Dendritic cell treated with granulocyte-macrophage colony-stimulating factor and Interleukin-4, amounts not matched to agents 40 ng/mL and 50 ng/mL, for 4 days (primary cell): ENCODE results near the gene NNAT.

Experiments
- H3K27ac Mint-ChIP-seq: one replicate; pipeline ENCODE4 v1.8.0; 2022; ENCODE audit warnings: mild to moderate bottlenecking, mixed read lengths
- H3K27me3 Mint-ChIP-seq: one replicate; pipeline ENCODE4 v1.8.0; 2022; ENCODE audit warnings: mild to moderate bottlenecking, mixed read lengths
- H3K36me3 Mint-ChIP-seq: one replicate; pipeline ENCODE4 v1.8.0; 2022; ENCODE audit warnings: low read depth, mixed read lengths
- H3K4me1 Mint-ChIP-seq: one replicate; pipeline ENCODE4 v1.8.0; 2022; ENCODE audit warnings: low read depth, mixed read lengths
- H3K4me3 Mint-ChIP-seq: one replicate; pipeline ENCODE4 v1.8.0; 2022; ENCODE audit warnings: mild to moderate bottlenecking, moderate library complexity, mixed read lengths
- H3K9me3 Mint-ChIP-seq: one replicate; pipeline ENCODE4 v1.8.0; 2022; ENCODE audit warnings: mixed read lengths
- intact Hi-C: fragments of 100-400 bp; cut with micrococcal nuclease; formaldehyde crosslinking; loops from one replicate; pipeline ENCODE4 v1.15.0; 2022

NNAT gene

DNA sequence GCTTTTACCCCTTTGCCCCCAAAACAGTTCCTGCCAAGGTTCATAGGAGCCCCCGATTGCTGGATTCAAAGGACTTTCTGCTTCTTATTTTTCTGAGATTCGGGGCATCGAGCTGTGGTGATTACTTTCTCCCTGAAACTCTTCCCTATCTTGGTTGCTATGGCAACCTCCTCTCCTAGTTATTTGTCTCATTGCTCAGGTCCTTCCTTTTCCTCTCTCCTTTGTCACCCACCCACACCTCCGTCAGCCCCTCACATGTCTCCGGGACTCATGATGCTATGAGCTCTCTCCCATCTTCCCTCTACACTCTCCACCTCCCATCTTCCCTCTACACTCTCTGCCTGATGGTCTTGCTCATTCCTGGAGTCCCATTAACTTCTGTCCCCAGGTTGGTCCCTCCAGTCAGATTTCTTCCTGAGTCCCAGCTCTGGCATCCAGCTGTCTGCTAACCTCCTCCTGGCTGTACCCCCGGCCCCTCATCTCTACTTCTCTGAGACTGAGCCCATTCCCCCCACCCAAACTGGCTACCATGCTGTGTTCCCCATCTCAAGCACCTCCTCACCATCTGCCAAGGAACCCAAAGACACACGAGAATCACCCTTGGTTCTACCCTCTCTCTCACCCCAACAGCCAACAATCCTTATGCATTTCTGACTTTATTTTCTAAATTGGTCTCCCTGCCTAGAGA lies 30.2 kb upstream of the NNAT start:
- intact Hi-C loops = no loop called here
- no peak overlapping the region for H3K4me3 Mint-ChIP-seq
- peaks cover 11% of the 10 kb centered on the region for H3K27me3 Mint-ChIP-seq
- H3K4me1 Mint-ChIP-seq = no peaks in the 10 kb centered on the region
- no peaks in the 10 kb centered on the region for H3K9me3 Mint-ChIP-seq
- H3K36me3 Mint-ChIP-seq = peaks cover 33% of the 10 kb centered on the region
- no peak overlapping the region for H3K27ac Mint-ChIP-seq

DNA sequence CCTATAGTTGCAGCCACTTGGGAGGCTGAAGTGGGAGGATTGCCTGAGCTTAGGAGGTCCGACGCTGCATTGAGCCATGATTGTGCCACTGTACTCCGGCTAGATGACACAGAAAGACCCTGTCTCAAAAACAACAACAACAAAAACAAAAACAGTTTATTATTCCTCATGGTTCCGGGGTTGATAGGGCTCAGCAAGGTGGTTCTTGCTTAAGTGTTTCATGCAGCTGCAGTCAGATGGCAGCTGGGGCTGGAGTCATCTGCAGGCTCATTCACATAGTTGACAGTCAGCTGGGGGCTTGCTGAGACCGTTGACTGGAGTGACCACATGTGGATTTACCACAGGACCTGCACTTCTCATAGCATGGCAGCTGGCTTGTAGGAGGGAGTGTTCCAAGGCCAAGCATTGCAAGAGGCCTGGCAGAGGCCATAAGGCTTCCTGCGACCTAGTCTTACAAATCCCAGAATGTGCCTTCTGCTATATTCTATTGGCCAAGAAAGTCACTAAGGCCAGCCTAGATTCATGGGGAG lies 28.9 kb upstream of the NNAT start:
- Mint-ChIP-seq H3K9me3 (no peaks in the 10 kb centered on the region), H3K36me3 (peaks cover 36% of the 10 kb centered on the region)

DNA sequence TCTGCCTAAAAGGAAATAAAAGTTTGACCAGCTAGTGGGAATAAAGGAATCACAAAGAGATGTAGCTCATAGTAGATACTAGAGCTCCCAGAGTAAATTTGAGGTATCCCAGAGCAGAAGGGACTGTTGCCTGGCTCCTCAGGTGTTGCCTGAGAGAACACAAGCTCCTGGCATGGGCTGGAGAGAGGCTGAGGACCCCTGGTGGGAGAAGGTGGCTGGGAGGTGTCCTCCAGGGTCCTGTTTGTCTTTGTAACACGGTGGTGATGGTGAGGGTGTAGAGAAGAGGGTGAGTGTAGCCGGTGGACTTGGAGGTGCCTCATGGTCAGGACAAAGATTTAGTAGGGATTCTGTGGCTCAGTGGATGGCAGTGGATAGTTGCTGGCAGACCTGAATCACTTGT lies 28.1 kb upstream of the NNAT start:
- Mint-ChIP-seq H3K27ac (no peak overlapping the region), H3K36me3 (peaks cover 38% of the 10 kb centered on the region), H3K9me3 (no peaks in the 10 kb centered on the region), H3K4me3 (no peak overlapping the region), H3K4me1 (peaks cover 12% of the 10 kb centered on the region), H3K27me3 (peaks cover 2% of the 10 kb centered on the region)
- intact Hi-C loops = no loop called here

More for the DNA sequence above, 28.9 kb upstream of the NNAT start:
- H3K4me3 Mint-ChIP-seq = no peak overlapping the region
- peaks cover 6% of the 10 kb centered on the region for H3K27me3 Mint-ChIP-seq
- no peak overlapping the region for H3K27ac Mint-ChIP-seq
- intact Hi-C loops = no loop called here
- peaks cover 10% of the 10 kb centered on the region for H3K4me1 Mint-ChIP-seq

DNA sequence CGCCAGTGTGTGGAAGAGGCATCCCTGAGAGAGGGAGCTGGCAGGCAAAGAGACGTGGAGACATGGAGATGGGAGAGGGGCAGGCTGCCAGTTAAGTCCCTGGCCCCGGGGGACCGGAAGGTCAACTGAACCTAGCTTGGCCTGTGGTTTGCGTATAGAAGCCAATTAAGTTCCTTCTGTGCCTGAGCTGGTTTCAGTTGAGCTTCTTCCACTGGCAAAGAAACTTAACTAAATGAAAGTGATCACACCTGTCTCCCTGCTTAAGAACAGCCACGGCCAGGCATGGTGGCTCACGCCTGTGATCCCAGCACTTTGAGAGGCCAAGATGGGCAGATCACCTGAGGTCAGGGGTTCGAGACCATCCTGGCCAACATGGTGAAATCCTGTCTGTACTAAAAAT lies 26.7 kb upstream of the NNAT start:
- H3K36me3 Mint-ChIP-seq = peaks cover 50% of the 10 kb centered on the region
- no peaks in the 10 kb centered on the region for H3K9me3 Mint-ChIP-seq
- peaks cover 12% of the 10 kb centered on the region for H3K4me1 Mint-ChIP-seq
- H3K27me3 Mint-ChIP-seq = peaks cover 2% of the 10 kb centered on the region
- no peak overlapping the region for H3K4me3 Mint-ChIP-seq
- intact Hi-C loops = no loop called here
- H3K27ac Mint-ChIP-seq = no peak overlapping the region

DNA sequence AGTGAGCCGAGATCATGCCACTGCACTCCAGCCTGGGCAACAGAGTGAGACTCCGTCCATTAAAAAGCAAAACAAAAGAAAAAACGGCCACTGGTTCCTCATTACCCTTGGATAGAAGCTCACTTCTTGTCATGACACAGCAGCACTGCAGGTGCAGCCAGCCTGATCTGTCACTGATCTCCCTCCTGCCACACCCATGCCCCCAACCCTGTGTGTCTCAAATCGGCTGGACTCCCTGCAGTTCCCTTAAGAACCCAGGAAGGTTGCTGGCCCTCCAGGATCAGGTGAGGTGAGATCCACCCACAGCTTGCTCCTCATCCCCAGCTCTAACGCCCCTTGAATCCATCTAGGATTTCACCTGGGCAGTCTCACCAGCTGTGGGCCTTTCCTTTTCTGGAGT lies 26.3 kb upstream of the NNAT start:
- Mint-ChIP-seq H3K36me3 (peaks cover 51% of the 10 kb centered on the region), H3K27ac (no peak overlapping the region), H3K4me3 (no peak overlapping the region), H3K27me3 (peaks cover 2% of the 10 kb centered on the region), H3K9me3 (no peaks in the 10 kb centered on the region), H3K4me1 (peaks cover 12% of the 10 kb centered on the region)
- intact Hi-C loops = no loop called here

DNA sequence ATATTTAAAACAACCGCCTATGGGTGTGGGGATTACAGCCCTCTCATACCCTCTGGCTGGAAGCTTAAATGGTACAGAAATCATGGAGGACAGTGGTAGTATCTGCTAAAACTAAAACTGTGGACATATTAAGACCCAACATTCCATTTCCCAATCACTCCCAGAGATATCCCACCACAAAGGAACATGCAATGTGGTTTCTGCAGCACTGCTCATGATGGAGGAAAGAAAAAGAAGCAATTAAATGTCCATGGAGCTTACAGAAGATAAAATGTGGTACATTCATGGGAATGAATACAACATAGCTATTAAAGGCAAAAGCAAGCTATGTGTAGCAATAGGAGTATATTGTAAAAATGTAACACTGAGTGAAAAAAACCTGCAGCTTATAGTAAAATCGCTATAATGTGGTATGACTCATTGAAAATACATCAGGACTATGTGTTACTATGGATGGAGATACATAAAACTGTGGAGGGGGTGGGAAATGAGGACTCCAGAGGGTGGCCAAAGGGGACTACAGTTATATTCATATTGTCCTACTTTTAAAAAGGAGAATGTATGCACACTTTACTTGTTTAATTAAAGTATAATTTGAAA lies 22.9 kb upstream of the NNAT start:
- Mint-ChIP-seq H3K27ac (no peak overlapping the region), H3K4me1 (peaks cover 12% of the 10 kb centered on the region), H3K27me3 (no peaks in the 10 kb centered on the region)

DNA sequence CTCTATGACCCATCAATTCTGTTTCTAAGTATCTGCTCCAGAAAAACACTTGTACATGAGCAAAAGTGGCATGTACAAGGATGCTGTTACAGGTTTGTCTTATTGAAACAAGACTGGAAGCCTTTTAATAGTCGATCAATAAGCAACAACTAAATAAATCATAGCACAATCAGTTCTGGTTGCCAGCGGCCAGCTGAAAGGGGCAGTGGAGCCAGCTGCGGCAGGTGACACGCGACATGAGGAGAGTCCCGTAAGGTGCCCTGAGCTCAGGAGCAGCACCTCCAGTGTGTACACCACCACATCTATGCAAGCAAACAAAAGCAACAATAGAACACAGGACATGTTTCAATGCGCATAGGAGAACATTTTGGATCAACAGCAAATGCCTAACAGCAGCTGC lies 20.7 kb upstream of the NNAT start:
- Mint-ChIP-seq H3K36me3 (peaks cover 21% of the 10 kb centered on the region), H3K27ac (no peak overlapping the region), H3K9me3 (no peaks in the 10 kb centered on the region), H3K27me3 (no peaks in the 10 kb centered on the region), H3K4me3 (no peak overlapping the region), H3K4me1 (peaks cover 12% of the 10 kb centered on the region)
- intact Hi-C loops = no loop called here

More for the DNA sequence above, 22.9 kb upstream of the NNAT start:
- intact Hi-C loops = no loop called here
- H3K9me3 Mint-ChIP-seq = no peaks in the 10 kb centered on the region
- no peak overlapping the region for H3K4me3 Mint-ChIP-seq
- H3K36me3 Mint-ChIP-seq = peaks cover 39% of the 10 kb centered on the region

DNA sequence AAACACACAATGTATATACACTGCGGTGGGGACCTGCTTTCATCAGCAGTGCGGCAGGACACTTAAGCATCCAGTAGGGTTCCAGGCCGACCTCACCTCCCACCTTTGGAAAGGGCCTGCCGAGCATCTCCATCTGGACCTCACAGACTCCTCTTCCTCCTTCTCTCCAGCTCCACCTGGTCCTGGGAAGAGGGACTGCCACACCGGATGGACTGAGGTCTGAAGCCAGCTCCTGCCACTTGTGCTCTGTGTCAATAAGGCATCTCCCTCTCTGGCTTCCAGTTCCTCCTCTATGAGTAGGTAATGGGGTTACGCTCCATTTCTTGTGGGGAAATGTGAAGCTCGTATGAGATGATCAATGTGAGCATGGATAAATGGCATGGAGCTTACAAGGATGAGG lies 19.1 kb upstream of the NNAT start:
- Mint-ChIP-seq H3K4me1 (peaks cover 3% of the 10 kb centered on the region), H3K4me3 (no peak overlapping the region)

DNA sequence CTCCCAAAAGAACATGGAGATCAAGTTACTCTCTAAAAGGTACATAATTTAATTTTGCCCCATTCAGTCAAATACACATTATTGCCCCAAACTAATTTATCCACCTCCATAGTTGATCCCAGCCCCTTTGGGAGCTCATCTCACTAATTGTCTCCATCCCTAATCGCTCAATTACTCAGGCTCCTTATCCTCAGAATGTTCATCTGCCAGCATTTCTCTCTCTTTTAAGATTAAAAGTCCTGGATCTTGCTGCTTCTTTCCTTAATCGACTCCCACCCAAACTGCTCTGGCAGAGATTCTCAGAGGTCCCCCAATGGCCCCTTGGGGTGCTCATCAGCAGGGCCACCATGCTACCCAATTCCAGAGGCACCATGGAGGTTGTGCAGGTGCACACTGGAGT lies 18.4 kb upstream of the NNAT start:
- Mint-ChIP-seq H3K36me3 (peaks cover 13% of the 10 kb centered on the region), H3K27me3 (no peaks in the 10 kb centered on the region), H3K4me3 (no peak overlapping the region), H3K4me1 (no peaks in the 10 kb centered on the region), H3K27ac (no peak overlapping the region), H3K9me3 (no peaks in the 10 kb centered on the region)
- intact Hi-C loops = no loop called here

More for the DNA sequence above, 19.1 kb upstream of the NNAT start:
- Mint-ChIP-seq H3K27me3 (no peaks in the 10 kb centered on the region), H3K27ac (no peak overlapping the region), H3K36me3 (peaks cover 17% of the 10 kb centered on the region), H3K9me3 (no peaks in the 10 kb centered on the region)
- intact Hi-C loops = no loop called here

DNA sequence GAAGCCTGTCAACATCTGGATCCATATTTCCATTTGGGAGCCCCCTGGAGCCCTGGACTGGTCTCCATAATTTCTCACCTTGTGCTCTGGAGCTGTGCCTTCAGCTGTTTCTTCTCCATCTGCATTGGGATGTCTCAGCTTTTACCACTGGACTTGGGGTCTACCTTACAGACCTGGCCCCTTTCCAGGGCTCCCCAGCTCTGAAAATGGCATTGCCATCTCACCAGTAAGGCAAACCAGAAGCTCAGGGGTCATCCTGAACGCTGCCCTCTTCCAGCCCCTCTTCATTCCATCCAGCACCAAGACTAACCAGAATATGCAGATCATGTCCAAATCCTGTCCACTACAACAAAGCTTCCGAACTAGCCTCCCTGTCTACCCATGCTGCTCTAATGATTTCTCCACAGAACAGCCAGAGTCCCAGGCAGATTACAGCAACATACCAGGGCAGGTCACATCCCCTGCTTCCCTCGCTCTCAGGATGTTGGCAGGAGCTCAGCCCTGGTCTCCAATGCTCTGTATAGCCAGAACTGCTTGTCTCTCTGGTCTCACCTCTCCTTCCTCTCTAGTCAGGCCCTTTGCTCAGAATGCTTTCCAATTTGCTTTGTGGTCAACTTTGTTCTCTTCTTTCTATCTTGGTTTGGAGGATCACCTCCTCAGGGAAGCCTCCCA lies 17.7 kb upstream of the NNAT start:
- no peak overlapping the region for H3K27ac Mint-ChIP-seq
- no peak overlapping the region for H3K4me3 Mint-ChIP-seq
- intact Hi-C loops = no loop called here
- no peaks in the 10 kb centered on the region for H3K27me3 Mint-ChIP-seq
- peaks cover 10% of the 10 kb centered on the region for H3K36me3 Mint-ChIP-seq
- H3K9me3 Mint-ChIP-seq = no peaks in the 10 kb centered on the region
- no peaks in the 10 kb centered on the region for H3K4me1 Mint-ChIP-seq

DNA sequence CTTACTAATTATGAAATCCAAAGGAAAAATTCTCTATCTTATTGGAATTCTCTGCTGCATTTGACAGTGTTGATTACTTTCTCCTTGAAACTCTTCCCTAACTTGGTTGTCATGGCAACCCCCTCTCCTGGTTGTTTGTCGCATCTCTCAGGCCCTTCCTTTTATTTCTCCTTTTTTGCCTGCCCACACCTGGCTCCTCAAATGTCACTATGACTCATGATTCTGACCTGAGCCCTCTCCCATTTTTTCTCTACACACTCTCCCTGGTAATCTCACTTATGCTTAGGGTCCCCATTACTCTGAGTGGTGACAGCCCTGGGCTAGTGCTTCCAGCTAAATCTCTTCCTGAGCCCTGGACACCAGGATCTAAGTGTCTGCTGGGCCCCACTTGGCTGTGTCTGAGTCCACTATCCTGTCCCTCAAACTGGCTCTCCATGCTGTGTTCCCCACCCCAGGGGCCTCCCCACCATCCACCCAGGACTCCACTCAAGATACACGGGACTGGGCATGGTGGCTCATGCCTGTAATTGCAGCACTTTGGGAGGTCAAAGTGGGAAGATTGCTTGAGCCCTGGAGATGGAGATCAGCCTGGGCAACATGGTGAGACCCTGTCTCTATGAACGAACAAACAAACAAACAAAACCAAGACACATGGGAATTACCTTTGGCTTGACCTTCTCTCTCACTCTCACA lies 16.5 kb upstream of the NNAT start:
- intact Hi-C loops = no loop called here
- H3K36me3 Mint-ChIP-seq = no peaks in the 10 kb centered on the region
- H3K27ac Mint-ChIP-seq = no peak overlapping the region
- H3K27me3 Mint-ChIP-seq = no peaks in the 10 kb centered on the region
- no peaks in the 10 kb centered on the region for H3K4me1 Mint-ChIP-seq
- H3K9me3 Mint-ChIP-seq = no peaks in the 10 kb centered on the region
- H3K4me3 Mint-ChIP-seq = no peak overlapping the region

DNA sequence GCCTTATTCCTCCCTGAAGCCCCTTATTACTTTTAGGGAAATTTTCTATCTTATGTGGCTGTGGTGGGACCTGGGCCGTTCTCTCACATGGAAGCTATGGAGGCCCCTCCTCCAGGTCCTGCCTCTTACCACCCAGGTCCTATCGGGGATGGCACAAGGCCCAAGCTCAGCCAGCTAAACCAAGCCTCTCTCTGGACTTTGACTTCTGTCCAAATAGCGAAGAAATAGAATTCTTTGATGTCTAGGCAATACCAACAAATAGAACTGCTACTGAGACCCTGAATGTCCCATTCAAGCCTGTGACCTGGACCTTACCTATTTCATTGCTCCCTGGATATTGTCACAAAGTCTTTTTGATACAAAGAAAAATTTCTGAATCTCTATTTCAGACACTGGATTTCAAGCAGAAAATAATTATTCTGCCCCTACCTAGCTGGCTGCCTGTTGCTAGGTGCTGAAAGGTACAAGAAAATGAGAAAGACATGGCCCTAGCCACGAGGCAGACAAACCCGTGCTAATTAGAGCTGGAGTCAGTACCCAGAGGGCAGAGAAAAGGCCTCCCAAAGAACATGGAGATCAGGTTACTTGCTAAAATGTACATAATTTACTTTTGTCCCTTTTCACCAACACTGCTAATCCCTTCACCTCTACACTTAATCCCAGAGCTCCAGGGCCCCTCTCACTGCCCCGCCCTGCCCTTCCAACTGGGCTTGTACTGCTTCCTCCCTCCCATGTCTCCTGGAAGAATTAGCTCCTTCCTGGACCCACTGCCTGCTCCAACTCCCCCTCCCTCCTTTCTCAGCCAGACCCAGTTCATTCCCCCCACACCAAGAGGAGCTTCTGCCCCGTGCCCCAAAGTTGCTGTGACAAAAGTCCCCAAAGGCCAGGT lies 15.5 kb upstream of the NNAT start:
- H3K27ac Mint-ChIP-seq = no peak overlapping the region
- intact Hi-C loops = no loop called here
- H3K4me1 Mint-ChIP-seq = no peaks in the 10 kb centered on the region
- no peaks in the 10 kb centered on the region for H3K9me3 Mint-ChIP-seq
- H3K4me3 Mint-ChIP-seq = no peak overlapping the region
- no peaks in the 10 kb centered on the region for H3K27me3 Mint-ChIP-seq
- H3K36me3 Mint-ChIP-seq = no peaks in the 10 kb centered on the region

DNA sequence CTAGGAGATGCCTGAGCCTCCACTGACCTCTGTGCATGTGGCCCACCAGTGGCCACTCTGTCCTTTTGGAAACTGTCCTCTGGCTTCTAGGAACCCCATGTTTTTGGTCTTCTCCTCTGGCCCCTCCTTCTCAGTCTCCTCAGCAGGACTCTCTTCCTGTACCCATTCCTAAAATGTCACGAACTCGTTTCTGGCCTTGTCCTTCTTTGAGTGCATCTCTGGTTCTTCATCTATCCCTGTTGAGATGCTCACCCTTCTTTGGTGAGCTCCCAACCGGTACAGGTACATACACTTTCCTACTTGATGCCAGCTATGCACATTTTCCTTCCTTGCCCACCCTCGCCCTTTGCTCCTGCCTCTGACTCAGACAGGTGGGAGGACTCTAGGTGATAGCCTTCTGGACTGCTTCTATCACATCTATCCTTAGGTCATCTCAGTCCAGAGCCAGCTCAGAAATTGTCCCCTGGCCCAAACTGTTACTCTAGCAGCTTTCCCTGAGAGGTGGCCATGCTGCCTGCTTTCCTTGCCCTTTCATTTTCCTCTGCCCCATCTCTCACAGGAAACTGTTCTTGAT lies 14.8 kb upstream of the NNAT start:
- Mint-ChIP-seq H3K36me3 (no peaks in the 10 kb centered on the region), H3K9me3 (no peaks in the 10 kb centered on the region), H3K4me3 (no peak overlapping the region), H3K4me1 (no peaks in the 10 kb centered on the region), H3K27me3 (no peaks in the 10 kb centered on the region), H3K27ac (no peak overlapping the region)
- intact Hi-C loops = no loop called here
